B cell (primary cell): ENCODE results near the gene MBNL2. TPM values are rescaled to one million over a fixed set of nuclear protein-coding genes. Genes with fewer than 3 reads are reported as not detected.

Experiments
- ATAC-seq: fragments of 200-7000 bp; cut with Tn5 transposase; one replicate; pipeline ENCODE4 v1.10.0; 2021; ENCODE audit warnings: low read depth, mild to moderate bottlenecking, moderate number of reproducible peaks, moderate library complexity
- CTCF ChIA-PET: fragments of 350-600 bp; sonication (Branson Sonifier 250); formaldehyde crosslinking; loops from one replicate; lab custom pipeline; 2021; ENCODE audit warnings: antibody characterized with exemption, inconsistent platforms; lab: Charles Lee
- POLR2A ChIA-PET: fragments of 350-600 bp; sonication (Branson Sonifier 250); formaldehyde crosslinking; loops from one replicate; lab custom pipeline; 2021; ENCODE audit warnings: antibody characterized with exemption; lab: Charles Lee
- DNase-seq: peaks from one replicate; pipeline ENCODE4 v3.0.0; 2013
- H2AFZ ChIP-seq: 2 replicates; pipeline ENCODE4 v1.6.1; 2012; ENCODE audit warnings: mild to moderate bottlenecking, low read depth, low read length; ENCODE audit not compliant: insufficient read depth, poor library complexity, severe bottlenecking
- H3K27ac ChIP-seq, 2 donors: 1 replicate in 1 of 2; 2 replicates in 1 of 2; pipeline ENCODE4 v1.5.1; 2012 to 2013; ENCODE audit warnings: low read length in 2 of 2, mild to moderate bottlenecking in 2 of 2, moderate library complexity in 1 of 2
- H3K27me3 ChIP-seq, 4 experiments: fragments of 200-600 bp in 1 of 4; sonication (generic) in 1 of 4; replicated peaks in 1 of 4; 1 replicate in 2 of 4; 2 replicates in 2 of 4; pipeline versions ENCODE4 v1.6.1 to v1.7.0; 2013 to 2016; ENCODE audit warnings: low read length in 3 of 4, mild to moderate bottlenecking in 2 of 4, mixed read lengths in 1 of 4, moderate library complexity in 1 of 4; ENCODE audit not compliant: insufficient read depth in 4 of 4, control insufficient read depth in 3 of 4; ENCODE audit errors: control extremely low read depth in 1 of 4
- H3K36me3 ChIP-seq, 2 experiments: replicated peaks in 1 of 2; 1 replicate in 1 of 2; 2 replicates in 1 of 2; pipeline versions ENCODE4 v1.6.1 to v1.7.1; 2013; ENCODE audit warnings: low read length in 1 of 2; ENCODE audit not compliant: insufficient read depth in 2 of 2, control insufficient read depth in 1 of 2; ENCODE audit errors: control extremely low read depth in 1 of 2, extremely low read depth in 1 of 2
- H3K4me1 ChIP-seq, 2 donors: fragments of 200-600 bp in 1 of 2; sonication (generic) in 1 of 2; 1 replicate in 1 of 2; 2 replicates in 1 of 2; pipeline versions ENCODE4 v1.5.1 to v1.6.1; 2013 to 2017; ENCODE audit warnings: low read length in 2 of 2; ENCODE audit not compliant: control insufficient read depth in 2 of 2, insufficient read depth in 2 of 2
- H3K4me2 ChIP-seq: replicated peaks from 2 replicates; pipeline ENCODE3; 2012; ENCODE audit warnings: mild to moderate bottlenecking, low read depth, low read length; ENCODE audit not compliant: poor library complexity, severe bottlenecking
- H3K4me3 ChIP-seq, 5 experiments: fragments of 200-600 bp in 1 of 5; sonication (generic) in 1 of 5; 1 replicate in 3 of 5; 2 replicates in 2 of 5; pipeline versions ENCODE4 v1.5.1 to v1.7.0; 2011 to 2016; ENCODE audit warnings: low read length in 4 of 5, mild to moderate bottlenecking in 4 of 5, low read depth in 2 of 5, control low read depth in 1 of 5, moderate library complexity in 1 of 5; ENCODE audit not compliant: insufficient read depth in 1 of 5; ENCODE audit errors: control extremely low read depth in 1 of 5, extremely low read depth in 1 of 5
- H3K79me2 ChIP-seq: fragments of 200-600 bp; sonication (generic); one replicate; pipeline ENCODE4 v1.6.0; 2016; ENCODE audit warnings: low read length; ENCODE audit not compliant: control insufficient read depth, insufficient read depth
- H3K9ac ChIP-seq: fragments of 200-600 bp; sonication (generic); 2 replicates; pipeline ENCODE4 v1.6.1; 2017; ENCODE audit warnings: mild to moderate bottlenecking, low read length, moderate library complexity
- H3K9me3 ChIP-seq, 3 donors: one replicate each; pipeline versions ENCODE4 v1.6.1 to v1.7.1; 2013; ENCODE audit warnings: low read length in 2 of 3; ENCODE audit not compliant: control insufficient read depth in 2 of 3, insufficient read depth in 1 of 3; ENCODE audit errors: control extremely low read depth in 1 of 3
- H4K20me1 ChIP-seq: 2 replicates; pipeline ENCODE4 v1.6.0; 2012; ENCODE audit warnings: mild to moderate bottlenecking, low read length; ENCODE audit not compliant: insufficient read depth, control insufficient read depth, poor library complexity, severe bottlenecking
- H3K27ac Mint-ChIP-seq: one replicate; pipeline ENCODE4 v1.8.0; 2021; ENCODE audit warnings: mixed read lengths
- H3K27me3 Mint-ChIP-seq: one replicate; pipeline ENCODE4 v1.8.0; 2021; ENCODE audit warnings: mixed read lengths
- H3K4me1 Mint-ChIP-seq: one replicate; pipeline ENCODE4 v1.8.0; 2021; ENCODE audit warnings: mixed read lengths
- H3K4me3 Mint-ChIP-seq: one replicate; pipeline ENCODE4 v1.8.0; 2021; ENCODE audit warnings: mixed read lengths
- H3K9me3 Mint-ChIP-seq: one replicate; pipeline ENCODE4 v1.8.0; 2022; ENCODE audit warnings: mixed read lengths; ENCODE audit not compliant: insufficient read depth
- CTCF ChIP-seq: fragments of 200-600 bp; IDR thresholded peaks from one replicate; pipeline ENCODE4 v1.8.0; 2022; ENCODE audit warnings: antibody characterized with exemption, mild to moderate bottlenecking
- EZH2 ChIP-seq: IDR thresholded peaks from 2 replicates; pipeline ENCODE4 v1.6.1; 2012; ENCODE audit warnings: borderline replicate concordance, low read depth, mild to moderate bottlenecking, moderate library complexity, low read length; ENCODE audit not compliant: insufficient read depth, poor library complexity, severe bottlenecking
- WGBS: methylation state at CpG from one replicate; pipeline ENCODE4 v1.1.5; 2013; ENCODE audit warnings: missing lambda C conversion rate; ENCODE audit not compliant: insufficient coverage; 5-methylcytosine and 5-hydroxymethylcytosine counted together
- intact Hi-C: fragments of 100-400 bp; cut with micrococcal nuclease; formaldehyde crosslinking; loops from one replicate; pipeline ENCODE4 v1.10.0; 2022
- polyA plus RNA-seq: library from polyadenylated mRNA; depleted of rRNA; stranded (reverse); fragments of >200 nt; gene quantifications from 2 replicates; pipeline ENCODE4 v1.2.3, GENCODE V29; 2012
- total RNA-seq, 2 donors: library from RNA; stranded (reverse); fragments of 120-200 nt in 1 of 2; gene quantifications; 1 replicate in 1 of 2; 2 replicates in 1 of 2; pipeline versions ENCODE4 v1.2.3 to v1.2.4, GENCODE V29; 2013 to 2022

MBNL2 gene
- total and polyA plus RNA-seq, 2 donors (not counting 1 experiment from before 2014, with no cell fraction given): 6.9 to 50.1 TPM

GRCh38 chr13:97366172-97366688, 144.1 kb downstream of the MBNL2 start:
- H2AFZ ChIP-seq: no peak overlapping the region
- H4K20me1 ChIP-seq: no peaks in the 10 kb centered on the region
- ChIA-PET POLR2A (no interaction called here), CTCF (interaction anchor here (2.1 kb wide), 1 partner anchor 256 kb away, joined by 13 read pairs; no protein-coding TSS in a partner anchor)
- H3K9me3 ChIP-seq: no peaks in the 10 kb centered on the region
- H3K27ac ChIP-seq: no peak overlapping the region
- intact Hi-C loops: no loop called here
- no peaks in the 10 kb centered on the region for H3K27me3 ChIP-seq
- no peak overlapping the region for H3K4me3 ChIP-seq
- H3K4me1 ChIP-seq: peaks cover 5 to 6% of the 10 kb centered on the region in 2 donors
- H3K79me2 ChIP-seq: no peaks in the 10 kb centered on the region
- Mint-ChIP-seq H3K4me3 (no peak overlapping the region), H3K4me1 (peaks cover 19% of the 10 kb centered on the region), H3K9me3 (no peaks in the 10 kb centered on the region), H3K27ac (no peak overlapping the region), H3K27me3 (no peaks in the 10 kb centered on the region)
- no peak overlapping the region for H3K4me2 ChIP-seq
- no peak for TF ChIP-seq EZH2
- TF ChIP-seq CTCF: no peak
- H3K9ac ChIP-seq: no peak overlapping the region
- 96% methylated on average over 4 of the region's 5 CpGs for WGBS
- H3K36me3 ChIP-seq: peaks cover 0 to 26% of the 10 kb centered on the region in 2 experiments
- DNase-seq: no peak
- ATAC-seq: no peak

DNA sequence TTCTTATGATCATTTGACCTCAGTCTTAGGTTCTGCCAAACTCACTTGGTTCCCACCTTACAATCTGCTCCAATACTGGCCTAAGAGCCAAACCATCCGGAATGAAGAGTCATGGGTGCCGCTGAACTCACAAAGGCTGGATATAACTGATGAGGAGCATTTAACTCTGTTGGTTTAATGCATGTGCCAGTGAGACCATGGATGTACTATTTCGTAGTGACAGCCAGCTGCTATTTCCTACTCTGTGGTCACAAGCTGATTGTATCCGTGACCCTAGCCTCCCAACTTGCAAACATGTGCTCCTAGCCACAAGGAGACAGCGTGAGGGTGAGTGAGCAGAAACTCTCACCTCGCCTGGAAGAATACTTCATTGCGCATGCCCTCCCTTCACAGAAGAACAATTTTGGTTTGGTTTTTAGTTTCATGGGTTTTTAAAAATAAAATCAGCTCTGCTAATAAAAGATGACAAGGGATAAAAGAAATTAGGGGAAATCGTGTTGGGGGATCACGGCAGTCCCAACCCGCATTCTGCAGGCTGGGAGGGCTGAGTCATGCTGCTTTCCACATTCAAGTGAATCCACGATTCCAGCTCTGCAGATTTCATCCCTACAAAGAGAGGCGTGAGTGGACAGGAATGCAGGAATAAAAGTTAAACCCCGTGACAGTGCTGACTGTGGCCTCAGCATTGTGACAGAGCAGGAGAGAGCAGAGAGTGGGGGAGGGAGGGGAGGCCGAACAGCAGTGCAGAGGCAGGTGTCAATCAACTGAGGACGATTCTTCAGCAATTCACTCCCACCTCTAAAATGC, 145.1 kb downstream of the MBNL2 start:
- Mint-ChIP-seq H3K4me1 (peaks cover 19% of the 10 kb centered on the region), H3K27ac (peak overlapping the region; percentile 34), H3K27me3 (no peaks in the 10 kb centered on the region), H3K4me3 (no peak overlapping the region), H3K9me3 (no peaks in the 10 kb centered on the region)
- H3K36me3 ChIP-seq: peaks cover 0 to 24% of the 10 kb centered on the region in 2 experiments
- no peaks in the 10 kb centered on the region for H4K20me1 ChIP-seq
- ATAC-seq (no peak), DNase-seq (no peak)
- TF ChIP-seq EZH2 (no peak), CTCF (no peak)
- ChIA-PET CTCF (interaction anchor here (2.0 to 2.1 kb wide), 2 partner anchors 257 kb away, joined by 8 to 13 read pairs; no protein-coding TSS in a partner anchor), POLR2A (interaction anchor here (0.6 kb wide), 1 partner anchor 1810 kb away, joined by 9 read pairs; no protein-coding TSS in a partner anchor)
- no peak overlapping the region for H3K27ac ChIP-seq
- no peak overlapping the region for H3K9ac ChIP-seq
- H3K79me2 ChIP-seq: no peaks in the 10 kb centered on the region
- no peak overlapping the region for H3K4me3 ChIP-seq
- whole genome bisulfite sequencing: 69% methylated on average over 8 of the region's 15 CpGs
- no peak overlapping the region for H2AFZ ChIP-seq
- peaks cover 5 to 6% of the 10 kb centered on the region in 2 donors for H3K4me1 ChIP-seq
- no peak overlapping the region for H3K4me2 ChIP-seq
- no peaks in the 10 kb centered on the region for H3K9me3 ChIP-seq
- H3K27me3 ChIP-seq: no peaks in the 10 kb centered on the region
- intact Hi-C loops: no loop called here
